HCT116 (cell line): ENCODE measurements around the gene MRPL41.

Source experiments
- CTCF ChIP-seq, 3 experiments: fragments of 200-600 bp in 1 of 3; sonication (generic) in 1 of 3; IDR thresholded peaks in 2 of 3; conservative IDR thresholded peaks in 1 of 3; 2 replicates each; pipeline ENCODE4 v1.5.1; 2012 to 2017; ENCODE audit warnings: low read depth in 2 of 3, low read length in 2 of 3, antibody characterized with exemption in 1 of 3, borderline replicate concordance in 1 of 3, control low read depth in 1 of 3, mild to moderate bottlenecking in 1 of 3, mixed read lengths in 1 of 3, mixed run types in 1 of 3, moderate library complexity in 1 of 3; ENCODE audit not compliant: insufficient read depth in 1 of 3
- ELF1 ChIP-seq: IDR thresholded peaks from 2 replicates; pipeline ENCODE4 v1.6.1; 2012; ENCODE audit warnings: low read depth, borderline replicate concordance
- EZH2 ChIP-seq: fragments of 200-600 bp; sonication (generic); IDR thresholded peaks from 2 replicates; pipeline ENCODE4 v1.6.1; 2017; ENCODE audit warnings: antibody characterized with exemption, mixed run types
- JUND ChIP-seq: IDR thresholded peaks from 2 replicates; pipeline ENCODE4 v1.6.1; 2012
- REST ChIP-seq: IDR thresholded peaks from 2 replicates; pipeline ENCODE4 v1.6.1; 2012; ENCODE audit warnings: low read depth
- YY1 ChIP-seq: IDR thresholded peaks from 2 replicates; pipeline ENCODE4 v1.6.1; 2011; ENCODE audit warnings: low read length, low read depth, moderate library complexity, mild to moderate bottlenecking; ENCODE audit not compliant: insufficient replicate concordance; ENCODE audit errors: extremely low read depth

- no peak for TF ChIP-seq REST
- TF ChIP-seq CTCF (IDR thresholded peaks at IDR 0.05 in 2 of 3, conservative IDR thresholded peaks at IDR 0.05 in 1 of 3; ENCODE audit: borderline replicate concordance in 1 of 3, insufficient read depth in 1 of 3, low read depth in 2 of 3, low read length in 2 of 3): no peak
- TF ChIP-seq ELF1: no peak
- TF ChIP-seq EZH2: no peak
- TF ChIP-seq JUND: no peak
- TF ChIP-seq YY1: no peak
These were observed 35.3 kb upstream of the MRPL41 start for GRCh38 chr9:137516144-137516917.
